Epithelial cell of esophagus (primary cell): ENCODE data around the gene TNC.

Source experiments
- DNase-seq: peaks from one replicate; pipeline ENCODE4 v3.0.0; 2010; ENCODE audit warnings: low read depth
- H3K4me3 ChIP-seq: 2 replicates; pipeline ENCODE4 v1.5.1; 2011; ENCODE audit warnings: mild to moderate bottlenecking, low read length, control low read depth
- TF ChIP-seq, protein P1 (sequence below): IDR thresholded peaks from 2 replicates; pipeline ENCODE4 v1.5.1; 2011; ENCODE audit warnings: low read depth, mild to moderate bottlenecking, low read length, control low read depth, inconsistent platforms; ENCODE audit not compliant: insufficient read depth; ENCODE audit errors: missing control alignments

TNC gene

GRCh38 chr9:115002371-115003120 lies 115.4 kb downstream of the TNC start:
- TF ChIP-seq, protein P1, sequence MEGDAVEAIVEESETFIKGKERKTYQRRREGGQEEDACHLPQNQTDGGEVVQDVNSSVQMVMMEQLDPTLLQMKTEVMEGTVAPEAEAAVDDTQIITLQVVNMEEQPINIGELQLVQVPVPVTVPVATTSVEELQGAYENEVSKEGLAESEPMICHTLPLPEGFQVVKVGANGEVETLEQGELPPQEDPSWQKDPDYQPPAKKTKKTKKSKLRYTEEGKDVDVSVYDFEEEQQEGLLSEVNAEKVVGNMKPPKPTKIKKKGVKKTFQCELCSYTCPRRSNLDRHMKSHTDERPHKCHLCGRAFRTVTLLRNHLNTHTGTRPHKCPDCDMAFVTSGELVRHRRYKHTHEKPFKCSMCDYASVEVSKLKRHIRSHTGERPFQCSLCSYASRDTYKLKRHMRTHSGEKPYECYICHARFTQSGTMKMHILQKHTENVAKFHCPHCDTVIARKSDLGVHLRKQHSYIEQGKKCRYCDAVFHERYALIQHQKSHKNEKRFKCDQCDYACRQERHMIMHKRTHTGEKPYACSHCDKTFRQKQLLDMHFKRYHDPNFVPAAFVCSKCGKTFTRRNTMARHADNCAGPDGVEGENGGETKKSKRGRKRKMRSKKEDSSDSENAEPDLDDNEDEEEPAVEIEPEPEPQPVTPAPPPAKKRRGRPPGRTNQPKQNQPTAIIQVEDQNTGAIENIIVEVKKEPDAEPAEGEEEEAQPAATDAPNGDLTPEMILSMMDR, result no peak
- no peak overlapping the region for H3K4me3 ChIP-seq
- no peak for DNase-seq

GRCh38 chr9:115000217-115000639 lies 117.7 kb downstream of the TNC start:
- peak; percentile 34 for DNase-seq
- H3K4me3 ChIP-seq, result no peak overlapping the region
- TF ChIP-seq, protein P1, result no peak

DNA sequence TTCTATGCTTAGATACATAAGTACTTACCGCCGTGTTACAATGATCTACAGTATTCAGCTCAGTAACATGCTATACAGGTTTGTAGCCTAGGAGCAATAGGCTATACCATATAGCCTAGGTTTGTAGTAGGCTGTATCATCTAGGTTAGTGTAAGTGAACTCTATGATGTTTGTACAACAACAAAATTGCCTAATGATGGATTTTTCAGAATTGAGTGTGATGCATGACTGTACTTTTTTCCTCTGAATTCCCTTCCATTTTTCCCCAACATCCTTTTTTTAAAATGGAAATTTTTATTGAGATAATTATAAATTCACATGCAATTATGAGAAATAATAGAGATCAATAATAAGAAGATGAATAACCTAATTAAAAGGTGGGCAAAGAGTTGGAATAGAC lies 119.6 kb downstream of the TNC start:
- DNase-seq, result no peak
- H3K4me3 ChIP-seq, result no peak overlapping the region
- TF ChIP-seq, protein P1, result no peak

DNA sequence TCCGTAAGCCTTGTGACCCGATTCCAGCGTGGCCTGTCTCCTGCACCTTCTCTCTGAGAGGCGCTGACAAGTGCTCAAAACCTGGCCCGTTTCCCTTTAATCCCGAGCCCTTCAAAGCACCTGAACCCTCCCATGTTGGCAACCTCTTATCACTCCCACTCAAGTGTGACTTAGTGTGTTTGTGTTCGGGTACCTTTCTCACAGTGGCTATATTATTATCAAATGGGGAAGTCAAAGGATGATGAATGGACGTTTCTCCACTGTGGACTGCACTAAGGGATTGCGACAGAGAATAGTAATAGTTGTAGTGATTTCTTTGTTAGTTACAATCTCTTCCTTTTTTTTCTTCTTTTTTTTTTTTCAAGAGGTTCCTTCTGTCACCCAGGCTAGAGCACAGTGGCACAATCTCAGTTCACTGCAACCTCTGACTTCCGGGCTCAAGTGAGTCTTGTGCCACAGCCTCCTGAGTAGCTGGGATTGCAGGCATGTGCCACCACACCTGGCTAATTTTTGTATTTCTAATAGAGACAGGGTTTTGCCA lies 122.2 kb downstream of the TNC start:
- TF ChIP-seq, protein P1, result no peak
- no peak for DNase-seq
- H3K4me3 ChIP-seq, result no peak overlapping the region

DNA sequence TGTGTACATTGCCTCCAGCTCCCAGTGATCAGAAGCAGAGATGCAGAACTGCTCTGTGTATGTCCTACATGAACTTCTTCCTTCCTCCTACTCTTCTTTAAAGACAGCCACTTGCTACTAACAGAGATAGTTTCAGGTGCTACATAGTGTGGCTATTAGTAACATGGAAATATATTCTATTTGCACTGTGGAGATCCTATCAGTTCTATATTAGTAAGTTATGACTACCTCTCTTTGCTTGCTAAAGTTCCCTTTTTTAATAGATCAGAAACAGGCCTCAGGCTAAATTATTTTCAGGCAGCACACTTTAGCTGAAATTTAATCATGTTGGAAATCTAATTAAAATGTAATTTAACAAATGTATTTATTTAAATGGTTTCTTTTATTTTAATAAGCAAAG lies 123.2 kb downstream of the TNC start:
- no peak overlapping the region for H3K4me3 ChIP-seq
- TF ChIP-seq, protein P1, result no peak
- no peak for DNase-seq

DNA sequence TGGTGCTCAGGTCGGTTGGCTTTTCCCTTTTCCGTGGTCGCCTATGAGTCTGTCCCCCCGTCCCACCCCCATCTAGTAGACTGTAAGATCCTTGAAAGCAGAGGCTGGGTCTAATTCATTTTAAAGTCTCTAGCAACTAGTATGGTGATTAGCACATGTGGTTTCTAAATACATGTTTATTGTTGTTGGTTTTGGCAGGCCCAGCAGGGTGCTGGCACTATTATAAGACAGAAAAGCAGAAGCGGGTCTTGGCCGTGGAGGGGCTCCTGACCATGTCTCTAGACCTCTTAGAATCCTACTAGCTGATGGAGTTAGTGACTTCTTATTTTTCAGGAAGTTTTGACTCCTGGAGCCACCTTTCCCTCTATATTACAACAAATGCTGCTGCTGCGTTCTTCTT lies 126.1 kb downstream of the TNC start:
- TF ChIP-seq, protein P1, result no peak
- H3K4me3 ChIP-seq, result no peak overlapping the region
- DNase-seq, result no peak

DNA sequence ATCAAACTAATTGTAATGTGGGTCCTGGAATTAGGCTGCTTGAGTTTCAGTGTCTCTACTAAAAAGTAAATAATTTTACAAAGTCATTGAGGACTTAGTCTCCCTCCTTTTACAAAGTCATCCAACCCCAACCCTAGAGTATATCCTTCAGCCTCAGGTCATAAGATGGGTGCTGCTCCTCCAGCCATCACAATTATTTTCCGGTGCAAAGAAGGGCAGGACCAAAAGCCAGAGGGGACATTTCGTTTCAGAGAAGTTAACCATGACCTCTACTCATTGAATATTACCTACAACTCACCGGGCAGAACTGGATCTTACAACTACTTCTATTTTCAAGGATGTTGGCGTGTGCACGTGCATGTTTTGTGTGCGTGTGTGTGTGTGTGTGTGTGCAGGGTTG lies 127.1 kb downstream of the TNC start:
- H3K4me3 ChIP-seq, result no peak overlapping the region
- DNase-seq, result no peak
- TF ChIP-seq, protein P1, result no peak
